HG02973 (cell line): ENCODE results near the gene PDGFD.

Experiments used
- ATAC-seq: cut with Tn5 transposase; IDR thresholded peaks from one replicate; pipeline ENCODE4 v1.9.1; 2021; ENCODE audit warnings: moderate library complexity; ENCODE audit not compliant: unreplicated experiment

PDGFD gene

DNA sequence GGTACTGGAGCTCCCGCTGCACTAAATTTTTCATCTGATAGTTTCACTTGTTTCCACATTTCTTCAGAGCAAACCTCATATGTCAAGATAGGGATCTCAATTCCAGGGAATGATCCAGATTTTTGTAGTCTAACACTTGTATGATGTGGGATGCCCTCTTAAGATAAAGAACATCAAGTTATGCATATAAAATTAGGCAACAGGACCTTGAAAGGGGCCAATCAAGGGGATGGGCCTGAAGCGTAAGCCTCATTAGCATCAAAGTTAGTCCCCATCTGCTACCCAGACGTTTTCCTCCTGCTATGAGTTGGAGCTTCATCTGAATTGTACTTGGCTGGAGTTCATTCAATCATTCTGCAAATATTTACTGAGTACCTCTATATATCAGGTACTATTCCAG is 17.5 kb downstream of the PDGFD start:
- no peak for ATAC-seq

DNA sequence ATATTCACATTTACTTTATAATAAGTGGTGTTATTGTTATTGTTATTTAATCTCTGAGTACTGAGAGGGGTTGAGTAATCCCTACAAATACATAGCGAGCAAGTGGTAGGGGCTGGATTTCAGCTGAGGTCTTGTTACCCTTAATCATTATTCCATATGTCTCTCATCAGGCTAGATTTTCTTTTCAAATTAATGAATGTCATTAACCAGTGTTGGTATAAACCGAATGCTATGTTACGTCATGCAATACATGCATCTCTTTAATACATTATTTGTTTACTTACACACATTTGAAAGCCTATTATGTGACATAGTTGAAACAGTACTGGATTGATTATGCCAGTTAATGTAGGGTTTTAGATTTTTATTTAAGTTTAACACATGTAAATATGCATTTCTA is 18.9 kb downstream of the PDGFD start:
- no peak for ATAC-seq

DNA sequence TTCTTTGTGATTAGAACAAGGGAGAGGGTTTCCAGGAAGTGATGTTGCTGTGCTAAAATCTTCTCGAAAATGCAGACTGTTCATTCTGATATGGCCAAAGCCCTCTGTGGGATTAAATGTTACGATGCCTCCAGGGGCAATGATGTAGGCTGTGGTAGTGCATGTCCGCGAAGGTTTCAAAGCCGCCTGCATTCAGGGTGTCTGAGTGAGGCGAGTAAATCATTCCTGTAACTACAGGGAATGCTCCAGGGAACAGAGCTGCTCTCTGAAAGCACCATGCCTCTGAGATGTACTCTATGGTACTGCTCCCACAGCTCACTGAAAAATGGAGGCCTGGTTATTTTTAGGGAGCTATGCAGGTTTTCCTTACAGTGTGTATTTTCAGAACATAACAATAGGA is 21.2 kb downstream of the PDGFD start:
- no peak for ATAC-seq

DNA sequence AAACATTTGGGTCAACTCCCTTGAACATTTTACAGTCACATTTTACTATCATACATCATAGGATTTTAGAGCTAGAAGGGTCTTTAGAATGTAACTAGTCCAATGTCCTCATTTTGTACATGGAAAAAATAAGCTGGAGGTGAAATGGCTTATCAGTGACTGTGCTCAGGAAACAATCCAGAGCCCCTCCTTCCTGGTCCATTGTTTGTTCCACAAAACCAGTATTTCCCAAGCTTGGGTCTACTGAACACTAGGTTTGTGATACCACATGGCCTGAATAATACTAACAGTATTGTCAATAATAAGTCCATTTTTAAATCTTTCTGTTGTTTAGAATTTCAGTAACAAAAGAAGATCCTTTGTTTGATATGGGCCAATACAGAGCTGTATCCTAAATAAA is 27.1 kb downstream of the PDGFD start:
- ATAC-seq, result no peak

DNA sequence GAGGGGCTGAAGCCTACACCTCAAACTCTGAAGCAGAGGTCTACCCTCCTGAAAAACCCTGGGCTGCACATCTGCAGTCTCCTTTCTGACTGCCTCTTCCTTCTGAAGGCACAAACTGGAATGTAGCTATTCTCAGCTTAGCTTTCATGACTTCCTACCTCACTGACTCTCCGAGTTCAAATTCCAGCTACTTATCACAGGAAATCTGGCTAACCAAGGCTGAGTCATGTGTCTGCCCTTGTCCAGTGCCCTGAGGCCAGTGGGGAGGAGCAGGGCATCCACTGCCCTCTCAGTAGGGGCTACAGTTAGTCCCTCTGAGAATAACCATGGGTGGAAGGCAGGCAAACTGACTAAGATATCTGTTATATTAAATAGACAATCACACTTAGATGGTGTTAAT is 29.2 kb downstream of the PDGFD start:
- no peak for ATAC-seq

DNA sequence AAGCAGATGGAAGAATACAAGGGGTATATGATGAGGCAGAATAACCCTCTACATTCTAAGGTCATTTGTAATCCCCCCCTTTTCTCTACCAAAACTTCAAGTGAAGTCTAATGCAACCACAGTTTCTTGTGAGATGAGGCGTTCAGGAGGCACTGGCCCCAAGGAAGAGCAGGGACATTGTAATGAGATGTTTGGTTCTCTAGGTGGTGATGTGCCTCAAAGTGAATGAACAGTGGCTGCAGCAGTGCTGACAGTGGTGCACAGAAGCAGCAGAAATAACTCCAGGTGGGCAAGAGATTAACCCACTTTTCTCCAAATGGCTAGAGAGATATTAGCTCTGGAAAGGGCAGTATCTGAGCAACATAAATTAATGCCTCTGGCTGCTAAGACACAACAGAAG is 33.8 kb downstream of the PDGFD start:
- ATAC-seq, result no peak

DNA sequence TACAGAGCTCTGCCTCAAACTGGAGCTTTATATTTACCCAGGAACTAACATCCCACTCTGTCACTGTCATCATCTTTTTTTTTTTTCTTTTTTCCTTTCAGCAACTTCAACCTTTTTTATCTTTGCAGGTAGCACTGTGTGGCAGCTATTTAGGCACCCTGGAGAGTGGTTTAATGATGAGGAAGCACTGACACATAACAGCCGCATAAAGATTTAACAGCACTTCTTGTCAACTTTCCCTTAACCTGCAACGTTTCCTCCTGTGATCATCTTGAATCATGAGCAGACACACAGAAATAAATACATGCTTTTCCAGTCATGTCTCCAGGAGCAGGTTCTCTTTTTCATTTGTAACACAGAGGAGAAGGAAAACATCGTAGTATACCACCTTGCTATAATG is 34.8 kb downstream of the PDGFD start:
- ATAC-seq, result no peak

DNA sequence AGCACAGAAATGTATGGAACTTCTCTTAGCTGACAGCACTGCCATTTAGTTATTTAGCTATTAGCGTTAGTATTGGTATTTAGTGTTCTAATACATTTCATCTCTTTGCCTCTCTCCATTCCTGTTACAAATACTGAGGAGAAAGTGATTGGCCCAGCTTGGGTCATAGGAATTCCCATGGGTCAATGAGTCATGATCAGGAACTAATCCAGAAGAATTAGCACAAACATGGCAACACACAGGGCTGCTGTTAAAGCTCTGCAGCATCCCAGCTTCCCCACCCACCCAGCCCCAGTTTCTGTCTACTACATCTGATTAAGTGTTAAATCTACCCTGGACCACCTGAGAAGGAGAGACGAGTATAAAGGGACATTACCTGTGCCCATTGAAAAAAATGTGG is 36.1 kb downstream of the PDGFD start:
- ATAC-seq, result no peak

DNA sequence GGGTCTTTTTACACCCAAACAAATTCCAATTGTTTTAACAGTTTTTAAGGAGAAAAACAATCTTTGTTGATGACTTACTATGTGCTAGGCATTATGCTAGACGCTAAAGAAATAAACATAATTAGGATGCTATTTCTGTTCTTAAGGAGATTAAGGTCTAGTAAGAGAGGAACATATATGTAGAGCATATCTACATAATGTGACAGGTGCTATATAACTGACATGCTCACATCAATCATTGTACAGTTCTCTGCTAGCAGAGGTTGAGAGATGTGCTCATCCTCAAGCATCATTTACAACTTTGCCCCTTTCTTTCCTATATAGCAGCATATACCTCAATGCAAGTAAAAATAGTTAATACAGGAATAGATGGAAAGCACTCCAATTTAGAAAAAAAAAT is 37.5 kb downstream of the PDGFD start:
- no peak for ATAC-seq

DNA sequence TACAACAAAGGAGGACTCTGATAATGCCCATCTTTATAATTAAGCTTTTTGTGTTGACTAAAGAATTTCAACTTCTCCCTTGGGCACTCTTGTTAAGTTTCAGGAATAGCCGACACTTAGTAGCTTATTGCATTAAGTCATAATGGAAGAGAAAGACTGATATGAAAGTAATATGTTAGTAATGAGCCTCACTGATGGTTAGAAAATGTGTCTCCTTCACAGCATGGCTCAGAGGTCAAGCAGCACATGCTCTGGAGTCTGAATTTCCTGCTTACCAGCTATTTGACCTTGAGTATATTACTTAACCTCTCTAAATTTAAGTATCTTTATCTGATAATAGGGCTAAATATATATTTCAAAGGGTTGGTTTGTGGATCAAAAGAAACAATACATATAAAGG is 39.0 kb downstream of the PDGFD start:
- peak; percentile 86 for ATAC-seq

DNA sequence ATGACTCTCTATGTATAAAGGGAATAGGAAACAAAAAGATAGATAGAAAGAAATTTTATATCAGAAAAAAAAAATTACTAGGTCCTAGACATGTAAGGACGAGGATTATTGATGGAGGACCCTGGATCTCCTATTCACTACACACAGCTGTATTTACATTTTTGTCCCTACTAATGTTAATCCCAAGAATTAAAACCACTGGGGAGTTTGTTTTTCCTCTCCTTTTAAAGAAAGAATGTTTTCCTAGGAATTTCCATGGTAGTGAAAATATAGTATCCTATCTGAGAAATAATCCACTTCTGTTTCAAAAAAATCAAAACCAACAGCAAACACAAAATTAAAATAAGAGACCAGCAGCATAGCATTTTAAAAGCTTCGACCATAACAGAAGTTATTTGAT is 41.1 kb downstream of the PDGFD start:
- ATAC-seq, result no peak

DNA sequence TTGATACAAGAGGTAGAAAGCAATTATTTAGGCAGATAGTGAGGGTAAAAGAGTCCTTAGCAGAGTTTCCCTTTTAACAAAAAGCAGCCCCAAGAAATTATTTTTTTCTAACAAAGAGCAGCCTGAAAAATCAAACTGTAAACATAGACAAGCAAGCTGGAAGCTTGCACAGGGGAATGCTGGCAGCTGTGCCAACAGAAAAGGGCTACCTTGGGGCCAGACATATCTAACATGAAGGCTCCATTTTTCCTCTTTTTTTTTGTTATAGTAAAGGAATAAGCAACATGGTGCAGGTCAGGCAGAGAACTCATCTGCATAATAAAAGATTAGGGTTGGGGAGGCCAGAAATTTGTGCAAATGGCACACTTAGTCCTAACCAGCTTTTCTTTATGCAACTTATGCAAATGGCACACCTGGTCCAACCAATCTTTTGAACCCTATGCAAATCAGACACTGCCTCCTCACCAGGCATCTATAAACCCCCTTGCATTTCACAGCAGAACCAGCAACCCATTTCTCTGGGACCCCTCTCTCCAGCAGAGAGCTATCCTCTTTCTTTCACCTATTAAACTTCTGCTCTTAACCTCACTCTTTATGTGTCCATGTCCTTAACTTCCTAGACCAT is 41.8 kb downstream of the PDGFD start:
- ATAC-seq, result no peak

DNA sequence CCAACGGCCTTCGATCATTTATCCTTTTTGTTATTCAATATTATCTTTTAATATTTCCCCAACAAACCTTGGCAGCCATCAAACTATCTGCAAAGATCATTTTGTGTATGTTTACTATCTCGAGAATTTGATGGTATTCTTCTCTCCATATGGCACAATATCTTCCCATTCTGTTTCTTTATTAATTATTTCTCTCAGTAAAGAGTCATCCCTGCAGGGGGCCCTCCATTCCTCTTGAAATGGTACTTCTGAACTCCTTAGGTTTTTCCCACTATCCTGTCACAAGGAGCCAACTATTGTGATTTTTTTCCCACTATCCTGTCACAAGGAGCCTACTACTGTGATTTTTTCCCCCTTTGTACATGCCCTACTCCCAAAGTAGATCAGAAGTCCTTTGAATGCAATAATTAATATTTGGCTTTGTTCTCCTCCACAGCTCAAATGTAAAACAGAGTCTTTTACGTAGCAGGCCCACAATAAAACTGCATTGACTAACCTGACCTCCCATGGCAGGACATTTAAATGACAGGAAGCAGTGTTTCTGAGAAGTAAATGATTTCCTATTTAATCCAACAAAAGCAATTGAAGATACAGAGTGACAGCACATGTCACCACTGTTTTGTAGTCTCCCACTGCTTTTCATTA is 43.3 kb downstream of the PDGFD start:
- ATAC-seq, result no peak

DNA sequence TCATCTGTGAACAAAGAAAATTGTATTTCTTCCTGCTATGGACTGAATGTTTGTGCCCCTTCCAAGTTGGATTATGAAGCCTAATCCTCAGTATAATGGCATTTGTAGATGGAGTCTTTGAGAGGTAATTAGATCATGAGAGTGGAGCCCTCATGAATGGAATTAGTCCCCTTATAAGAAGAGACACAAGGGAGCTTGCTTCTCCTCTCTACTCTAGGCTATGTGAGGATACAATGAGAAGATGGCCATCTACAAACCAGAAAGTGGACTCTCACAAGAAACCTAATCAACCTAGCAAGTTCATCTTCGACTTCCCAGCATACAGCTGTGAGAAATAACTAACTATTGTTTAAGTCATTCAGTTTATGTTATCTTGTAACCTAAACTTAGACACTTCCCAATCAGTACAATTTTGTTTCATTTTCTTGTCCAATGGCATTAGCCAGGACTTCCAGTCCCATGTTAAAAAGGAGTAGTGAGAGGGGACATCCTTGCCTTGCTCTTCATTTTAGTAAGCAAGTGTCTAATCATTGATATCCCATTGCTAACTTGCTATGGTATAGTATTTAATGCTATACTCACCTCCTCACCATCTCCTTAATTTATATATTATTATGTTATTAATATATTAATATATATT is 45.7 kb downstream of the PDGFD start:
- no peak for ATAC-seq

DNA sequence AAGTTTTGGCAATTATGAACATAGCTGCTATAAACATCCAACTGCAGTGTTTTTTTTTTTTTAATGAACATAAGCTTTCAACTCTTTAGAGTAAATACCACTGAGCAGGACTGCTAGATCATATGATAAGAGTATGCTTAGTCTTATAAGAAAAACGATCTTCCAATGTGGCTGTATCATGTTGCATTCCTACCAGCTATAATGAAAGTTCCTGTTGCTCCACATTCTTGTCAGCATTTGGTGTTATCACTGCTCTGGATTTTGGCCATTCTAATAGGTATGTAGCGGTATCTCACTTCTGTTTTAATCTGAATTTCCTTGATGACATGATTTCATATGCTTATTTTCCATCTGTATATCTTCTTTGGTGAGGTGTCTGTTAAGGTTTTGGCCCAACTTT is 50.4 kb downstream of the PDGFD start:
- no peak for ATAC-seq

DNA sequence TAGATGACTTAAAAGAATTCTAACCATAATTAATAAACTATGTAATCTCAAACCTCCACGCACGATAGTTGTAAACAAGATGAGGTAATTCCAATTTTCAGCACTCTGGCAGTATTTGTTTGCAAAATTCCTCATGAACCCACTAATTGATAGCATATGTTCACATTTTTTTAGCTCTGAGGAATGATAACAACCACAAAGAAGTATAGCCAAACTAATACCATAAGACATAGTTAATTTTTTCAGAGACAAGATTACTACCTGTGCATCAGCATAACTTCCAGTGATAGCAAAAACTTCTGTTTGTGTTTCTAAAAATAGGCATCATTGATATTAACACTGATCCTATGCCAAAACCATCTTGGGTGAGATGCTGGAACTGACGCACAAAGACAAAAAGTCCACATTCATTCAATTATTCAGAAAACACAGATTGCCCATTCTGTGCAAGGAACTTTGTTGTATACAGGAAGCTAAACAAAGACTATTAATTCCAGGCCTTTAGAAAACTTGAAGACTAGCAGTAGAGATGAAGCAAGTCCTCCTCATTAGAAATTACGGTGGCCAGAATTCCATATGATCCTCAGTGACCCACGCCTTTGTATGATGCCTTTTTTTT is 57.7 kb downstream of the PDGFD start:
- no peak for ATAC-seq

DNA sequence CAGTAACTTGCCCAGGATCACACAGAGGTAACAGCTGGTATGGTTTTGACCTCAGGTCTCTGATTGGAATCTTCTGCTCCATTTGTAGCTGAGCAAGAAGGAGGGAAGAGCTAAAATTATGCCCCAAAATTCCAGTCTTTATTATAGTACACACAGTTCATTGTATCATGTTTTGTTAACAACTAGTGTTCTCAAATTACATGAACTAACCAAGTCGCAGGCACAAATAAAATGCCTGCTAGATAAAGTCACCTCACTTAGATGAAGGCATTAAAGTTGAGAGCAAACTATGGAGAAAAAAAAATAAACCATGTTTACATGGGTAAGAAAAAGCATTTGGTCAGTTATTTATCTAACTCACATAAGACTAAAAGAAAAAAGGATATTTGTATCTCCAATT is 58.8 kb downstream of the PDGFD start:
- no peak for ATAC-seq

DNA sequence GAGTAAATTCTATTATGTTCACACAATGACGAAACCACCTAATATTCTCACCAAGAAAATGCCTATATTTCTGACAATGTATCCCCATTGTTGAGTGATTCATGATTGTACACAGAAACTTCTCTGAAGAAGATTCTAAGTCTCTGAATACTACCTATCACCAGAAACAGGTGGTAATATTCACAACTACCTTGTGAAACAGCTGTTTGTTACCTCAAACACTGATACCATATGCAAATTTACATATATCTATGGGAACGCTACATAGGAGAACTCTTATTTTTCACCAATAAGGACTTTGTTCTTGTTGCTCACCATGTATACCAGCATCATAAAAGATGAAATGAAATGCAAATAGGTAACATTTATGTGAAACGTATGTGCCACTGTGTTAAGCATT is 59.3 kb downstream of the PDGFD start:
- ATAC-seq, result no peak

DNA sequence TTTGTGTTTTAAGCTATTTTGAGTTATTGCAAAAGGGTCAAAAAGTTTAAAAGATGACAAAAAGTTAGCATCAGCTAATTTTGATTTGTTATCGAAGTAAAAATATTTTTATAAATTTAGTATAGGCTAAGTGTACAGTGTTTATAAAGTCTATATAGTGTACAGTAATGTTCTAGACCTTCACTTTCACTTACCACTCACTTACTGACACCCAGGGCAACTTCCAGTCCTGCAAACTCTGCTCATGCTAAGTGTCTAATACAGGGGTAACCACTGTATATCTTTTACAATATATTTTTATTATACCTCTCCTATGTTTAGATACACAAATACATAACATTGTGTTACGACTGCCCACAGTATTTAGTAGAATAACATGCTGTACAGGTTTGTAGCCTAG is 59.7 kb downstream of the PDGFD start:
- ATAC-seq, result no peak

DNA sequence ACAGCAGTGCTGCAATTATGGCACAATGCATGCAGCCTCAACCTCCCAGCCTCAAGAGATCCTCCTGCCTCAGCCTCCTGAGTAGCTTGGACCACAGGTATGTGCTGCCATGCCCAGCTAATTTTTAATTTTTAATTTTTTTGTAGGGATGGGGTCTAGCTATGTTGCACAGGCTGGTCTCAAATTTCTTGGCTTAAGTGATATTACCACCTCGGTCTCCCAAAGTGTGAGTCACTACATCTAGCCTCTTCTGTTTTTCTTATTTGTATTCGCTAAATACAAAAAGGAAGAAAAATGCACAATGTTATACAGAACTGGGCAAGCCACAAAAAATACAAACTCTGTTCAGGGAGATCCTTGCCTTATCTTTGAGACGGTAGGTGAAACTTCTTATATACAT is 65.4 kb downstream of the PDGFD start:
- ATAC-seq, result no peak

DNA sequence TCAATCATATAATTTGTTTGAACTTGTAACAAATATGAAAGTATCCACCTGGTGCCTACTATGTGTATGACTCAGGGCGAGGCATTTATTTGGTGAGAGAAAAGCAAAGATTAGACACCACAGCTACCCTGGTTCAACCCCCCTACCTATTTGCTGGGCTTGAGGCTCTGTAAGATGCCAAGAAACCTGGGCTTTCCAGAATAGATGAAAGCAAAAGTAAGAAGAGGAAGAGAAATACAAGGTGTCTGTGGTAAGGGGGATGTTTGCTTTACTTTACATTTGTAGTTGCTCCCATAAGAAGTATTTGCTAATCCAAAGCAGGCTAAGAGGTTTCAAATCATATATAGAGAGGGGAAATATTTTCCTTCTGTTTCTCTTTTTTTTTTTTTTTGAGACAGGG is 65.8 kb downstream of the PDGFD start:
- ATAC-seq, result no peak

DNA sequence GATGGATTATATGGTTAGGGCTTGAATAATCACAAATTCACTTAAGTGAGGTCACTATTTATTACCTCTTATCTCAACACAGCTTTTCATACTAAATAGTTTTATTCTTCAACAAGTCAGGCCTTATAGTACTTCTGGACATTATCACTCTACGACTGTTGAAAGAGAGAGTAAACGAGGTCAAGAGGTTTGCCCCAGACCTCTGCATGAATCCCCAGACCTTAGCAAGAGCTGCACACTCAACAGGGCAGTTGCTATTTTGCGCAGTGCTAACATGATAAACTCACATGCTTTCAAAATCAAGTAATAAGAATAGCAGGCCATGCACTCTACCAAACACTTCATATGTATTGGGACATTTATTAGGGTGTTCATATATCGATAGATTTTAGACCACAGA is 67.0 kb downstream of the PDGFD start:
- no peak for ATAC-seq
